H1 (cell line): ENCODE measurements around the gene MIDN. TPM values are rescaled to one million over a fixed set of nuclear protein-coding genes. Genes with fewer than 3 reads are reported as not detected.

ENCODE experiments used
- CTCF ChIA-PET: fragments of 300-600 bp; sonication (Branson Sonifier 250); formaldehyde crosslinking; loops from one replicate; lab custom pipeline; 2021; ENCODE audit not compliant: partially characterized antibody; lab: Charles Lee
- POLR2A ChIA-PET: fragments of 300-600 bp; sonication (Branson Sonifier 250); formaldehyde crosslinking; loops from one replicate; lab custom pipeline; 2021; ENCODE audit warnings: inconsistent platforms; ENCODE audit not compliant: partially characterized antibody; lab: Charles Lee
- DNase-seq, 2 experiments: peaks; one replicate each; pipeline versions ENCODE4 v3.0.0 to v3.0.0-alpha.2; 2010 to 2022; ENCODE audit warnings: low spot score in 2 of 2, low read depth in 1 of 2, mixed read lengths in 1 of 2
- FAIRE-seq: peaks from 2 replicates; lab custom pipeline; 2011; peaks lifted over from hg19 to GRCh38; lab: Jason Lieb, UNC
- H2AFZ ChIP-seq: 2 replicates; pipeline ENCODE4 v1.8.1; 2012; ENCODE audit warnings: low read length, inconsistent platforms
- H2AK5ac ChIP-seq: 2 replicates; pipeline ENCODE4 v1.6.1; 2013; ENCODE audit warnings: low read depth, low read length
- H2BK120ac ChIP-seq: replicated peaks from 2 replicates; pipeline ENCODE3; 2013; ENCODE audit warnings: low read depth, low read length, inconsistent platforms
- H2BK12ac ChIP-seq: 2 replicates; pipeline ENCODE4 v1.6.1; 2013; ENCODE audit warnings: low read depth, low read length
- H2BK15ac ChIP-seq: 2 replicates; pipeline ENCODE4 v1.6.1; 2013; ENCODE audit warnings: low read length
- H2BK20ac ChIP-seq: 2 replicates; pipeline ENCODE4 v1.6.1; 2013; ENCODE audit warnings: low read length
- H2BK5ac ChIP-seq: 2 replicates; pipeline ENCODE4 v1.6.1; 2013; ENCODE audit warnings: low read depth, low read length
- H3K14ac ChIP-seq: 2 replicates; pipeline ENCODE4 v1.6.1; 2013; ENCODE audit warnings: inconsistent platforms; ENCODE audit not compliant: insufficient read length
- H3K18ac ChIP-seq: 2 replicates; pipeline ENCODE4 v1.6.1; 2013; ENCODE audit warnings: low read length; ENCODE audit errors: extremely low read depth
- H3K23ac ChIP-seq: 2 replicates; pipeline ENCODE4 v1.6.1; 2013; ENCODE audit warnings: inconsistent platforms; ENCODE audit not compliant: insufficient read length
- H3K23me2 ChIP-seq: 2 replicates; pipeline ENCODE4 v1.6.1; 2013; ENCODE audit warnings: low read depth, low read length
- H3K27ac ChIP-seq: 2 replicates; pipeline ENCODE4 v1.6.1; 2011; ENCODE audit warnings: low read depth, low read length, inconsistent platforms
- H3K27me3 ChIP-seq, 4 experiments: replicated peaks in 1 of 4; 1 replicate in 1 of 4; 2 replicates in 3 of 4; pipeline versions ENCODE4 v1.6.1 to v1.8.1; 2011 to 2013; ENCODE audit warnings: low read length in 3 of 4, mild to moderate bottlenecking in 3 of 4, inconsistent platforms in 2 of 4, mixed read lengths in 2 of 4, moderate library complexity in 1 of 4; ENCODE audit not compliant: control insufficient read depth in 3 of 4, insufficient read depth in 3 of 4; ENCODE audit errors: extremely low read depth in 1 of 4
- H3K36me3 ChIP-seq, 4 experiments: 2 replicates each; pipeline versions ENCODE4 v1.6.1 to v1.8.1; 2011 to 2013; ENCODE audit warnings: mild to moderate bottlenecking in 4 of 4, low read length in 3 of 4, moderate library complexity in 2 of 4, control low read depth in 1 of 4, inconsistent platforms in 1 of 4; ENCODE audit not compliant: insufficient read depth in 4 of 4, control insufficient read depth in 2 of 4
- H3K4ac ChIP-seq: replicated peaks from 2 replicates; pipeline ENCODE3; 2013; ENCODE audit warnings: low read length, low read depth, mixed read lengths, inconsistent platforms; ENCODE audit not compliant: insufficient read length
- H3K4me1 ChIP-seq, 4 experiments: replicated peaks in 1 of 4; 1 replicate in 1 of 4; 2 replicates in 3 of 4; pipeline versions ENCODE4 v1.6.1 to v1.8.1; 2011 to 2013; ENCODE audit warnings: low read length in 3 of 4, inconsistent platforms in 2 of 4, mixed read lengths in 1 of 4; ENCODE audit not compliant: insufficient read depth in 4 of 4, control insufficient read depth in 3 of 4
- H3K4me2 ChIP-seq, 2 experiments: 2 replicates each; pipeline versions ENCODE4 v1.6.1 to v1.8.1; 2011 to 2013; ENCODE audit warnings: low read depth in 2 of 2, low read length in 2 of 2, control low read depth in 1 of 2, inconsistent platforms in 1 of 2, mild to moderate bottlenecking in 1 of 2; ENCODE audit not compliant: insufficient read depth in 1 of 2
- H3K4me3 ChIP-seq, 4 experiments: fragments of 200-600, 300-600 bp in 1 of 4; sonication (generic), shearing (Covaris generic), sonication (Bioruptor Twin) in 1 of 4; 2 replicates each; pipeline versions ENCODE4 v1.5.1 to v1.8.1; 2011 to 2016; ENCODE audit warnings: low read length in 4 of 4, low read depth in 3 of 4, control low read depth in 2 of 4, inconsistent platforms in 2 of 4, mild to moderate bottlenecking in 2 of 4, mixed read lengths in 1 of 4, moderate library complexity in 1 of 4; ENCODE audit not compliant: insufficient read depth in 2 of 4; ENCODE audit errors: extremely low read depth in 1 of 4
- H3K56ac ChIP-seq: replicated peaks from 2 replicates; pipeline ENCODE3; 2013; ENCODE audit warnings: low read depth, mild to moderate bottlenecking, mixed read lengths, low read length, inconsistent platforms; ENCODE audit not compliant: insufficient read length
- H3K79me1 ChIP-seq: 2 replicates; pipeline ENCODE4 v1.6.1; 2013; ENCODE audit warnings: low read depth, low read length, control low read depth
- H3K79me2 ChIP-seq, 2 experiments: 2 replicates each; pipeline versions ENCODE4 v1.6.1 to v1.8.1; 2012 to 2013; ENCODE audit warnings: low read length in 2 of 2, mild to moderate bottlenecking in 2 of 2, inconsistent platforms in 1 of 2; ENCODE audit not compliant: insufficient read depth in 2 of 2, control insufficient read depth in 1 of 2
- H3K9ac ChIP-seq, 4 experiments: replicated peaks in 1 of 4; 1 replicate in 1 of 4; 2 replicates in 3 of 4; pipeline versions ENCODE4 v1.6.1 to v1.8.1; 2011 to 2013; ENCODE audit warnings: low read depth in 3 of 4, low read length in 3 of 4, control low read depth in 2 of 4, mild to moderate bottlenecking in 2 of 4, moderate library complexity in 2 of 4, inconsistent platforms in 1 of 4; ENCODE audit errors: extremely low read depth in 1 of 4
- H3K9me3 ChIP-seq, 2 experiments: 2 replicates each; pipeline versions ENCODE4 v1.6.1 to v1.8.1; 2012 to 2013; ENCODE audit warnings: mild to moderate bottlenecking in 2 of 2, moderate library complexity in 2 of 2, control low read depth in 1 of 2, inconsistent platforms in 1 of 2, low read depth in 1 of 2, low read length in 1 of 2, mixed read lengths in 1 of 2; ENCODE audit not compliant: insufficient read depth in 2 of 2
- H4K20me1 ChIP-seq, 2 experiments: replicated peaks in 1 of 2; 2 replicates each; pipeline versions ENCODE3 to v1.8.1; 2011 to 2013; ENCODE audit warnings: inconsistent platforms in 2 of 2, low read length in 2 of 2, mild to moderate bottlenecking in 1 of 2; ENCODE audit not compliant: insufficient read depth in 2 of 2, control insufficient read depth in 1 of 2
- H4K5ac ChIP-seq: 2 replicates; pipeline ENCODE4 v1.6.1; 2013; ENCODE audit warnings: low read length, low read depth, mixed read lengths, inconsistent platforms; ENCODE audit not compliant: insufficient read length
- H4K8ac ChIP-seq: 2 replicates; pipeline ENCODE4 v1.8.0; 2013; ENCODE audit warnings: mild to moderate bottlenecking, moderate library complexity, low read length, inconsistent platforms; ENCODE audit not compliant: insufficient read depth; ENCODE audit errors: extremely low read depth
- H4K91ac ChIP-seq: replicated peaks from 2 replicates; pipeline ENCODE3; 2013; ENCODE audit warnings: low read length, mixed read lengths, inconsistent platforms; ENCODE audit not compliant: insufficient read length
- CEBPB ChIP-seq: IDR thresholded peaks from 2 replicates; pipeline ENCODE4 v1.6.1; 2012; ENCODE audit warnings: low read depth, low read length
- MAX ChIP-seq: IDR thresholded peaks from 2 replicates; pipeline ENCODE4 v1.6.1; 2012; ENCODE audit warnings: inconsistent platforms
- POU5F1 ChIP-seq: IDR thresholded peaks from 2 replicates; pipeline ENCODE4 v1.6.1; 2011; ENCODE audit warnings: low read depth, mild to moderate bottlenecking, low read length, moderate library complexity
- TBP ChIP-seq: IDR thresholded peaks from 2 replicates; pipeline ENCODE4 v1.6.1; 2011; ENCODE audit warnings: low read depth, low read length, improper control_type of control experiment
- WGBS, 2 experiments: shearing (Covaris generic) in 1 of 2; methylation state at CpG; one replicate each; pipeline versions ENCODE4 v1.1.6 to v1.1.7; 2013 to 2015; ENCODE audit warnings: low lambda C conversion rate in 2 of 2, mixed read lengths in 2 of 2, inconsistent platforms in 1 of 2, low coverage in 1 of 2, missing lambda C conversion rate in 1 of 2; ENCODE audit not compliant: insufficient replicate concordance in 2 of 2, insufficient coverage in 1 of 2, insufficient read length in 1 of 2; ENCODE audit errors: extremely low coverage in 1 of 2, missing lambda C conversion rate in 1 of 2; 5-methylcytosine and 5-hydroxymethylcytosine counted together
- polyA plus RNA-seq, 7 experiments: library from polyadenylated mRNA; depleted of rRNA in 3 of 7; stranded (reverse) in 5 of 7; unstranded in 2 of 7; fragments of >200 nt in 5 of 7; fragments of 200-250 nt in 2 of 7; gene quantifications; 1 replicate in 5 of 7; 2 replicates in 1 of 7; 4 replicates in 1 of 7; pipeline versions ENCODE4 v1.2.1 to v1.2.3, GENCODE V29; 2011 to 2013; ENCODE audit warnings: missing spikeins in 2 of 7, mixed read lengths in 2 of 7
- total RNA-seq: library from RNA; stranded (reverse); fragmentation: NEBNext Ultra II Directional; extraction: Animal tissue kit (Norgen Biotek cat#: 25700); gene quantifications from 2 replicates; pipeline ENCODE4 v1.2.1, GENCODE V29; 2021

The MIDN gene
- total and polyA plus RNA-seq, 2 of the 8 experiments (the other 6 are each of a cell fraction or from before 2014, with no cell fraction given) = 39.8 to 159 TPM

GRCh38 chr19:1267477-1268225 lies 19.3 kb downstream of the MIDN start:
- Histone ChIP-seq H3K4ac (peak overlapping the region; percentile 78), H4K20me1 (peaks cover 5 to 17% of the 10 kb centered on the region in 2 experiments), H2BK20ac (no peak overlapping the region), H3K79me1 (peaks cover 9% of the 10 kb centered on the region; the same call in 1 of the 2 replicates), H2BK15ac (no peak overlapping the region; the same call in 1 of the 2 replicates), H3K23ac (no peak overlapping the region), H2AK5ac (no peak overlapping the region), H3K18ac (no peak overlapping the region; the same call in 1 of the 2 replicates), H3K36me3 (peaks cover 19 to 22% (median 21%) of the 10 kb centered on the region in 4 experiments), H4K5ac (no peak overlapping the region), H3K27ac (no peak overlapping the region), H3K9ac (no peak overlapping the region), H3K4me1 (peaks cover 4 to 53% (median 39%) of the 10 kb centered on the region in 4 experiments), H2BK120ac (no peak overlapping the region), H3K4me3 (peak overlapping the region in 3 of 4 experiments; percentile 33 to 61 (median 40); a peak in 6 of 8 replicates), H3K23me2 (peaks cover 22% of the 10 kb centered on the region; the same call in 1 of the 2 replicates), H3K14ac (no peak overlapping the region), H4K8ac (peak overlapping the region; percentile 4; the same call in 1 of the 2 replicates), H2AFZ (no peak overlapping the region), H4K91ac (peak overlapping the region; percentile 64), H3K9me3 (no peaks in the 10 kb centered on the region), H2BK12ac (no peak overlapping the region), H2BK5ac (no peak overlapping the region), H3K56ac (no peak overlapping the region), H3K27me3 (peaks cover 0 to 10% (median 5%) of the 10 kb centered on the region in 4 experiments; a peak in 4 of 7 replicates), H3K79me2 (peaks cover 5 to 29% of the 10 kb centered on the region in 2 experiments), H3K4me2 (peak overlapping the region; percentile 82 to 83)
- TF ChIP-seq MAX (no peak), TBP (no peak), POU5F1 (no peak), CEBPB (peak; percentile 96)
- ChIA-PET POLR2A (interaction anchor here (0.6 to 19.4 kb wide), 10 partner anchors 8 to 203 kb away, joined by 3 to 456 read pairs (median 6); partner anchors contain the start of genes ATP5F1D, CBARP, FAM174C and MIDN), CTCF (interaction anchor here (0.6 to 15.9 kb wide), 6 partner anchors 8 to 579 kb away, joined by 3 to 212 read pairs (median 5); partner anchors contain the start of gene ATP5F1D)
- DNase-seq (no peak), FAIRE-seq (no peak)
- 36% methylated on average over 24 of the region's 35 CpGs; no CpG with 5 or more reads in 1 of the 2 experiments for WGBS, 2 experiments
